NCI-H2227 treated with DMSO at 0.1 percent for 48 hours (cell line): ENCODE results near the gene ACVR2B.

Source experiments
- DNase-seq: peaks from one replicate; lab custom pipeline; 2025; lab: John Stamatoyannopoulos, UW

Gene ACVR2B

GRCh38 chr3:38533285-38533976, 79.7 kb downstream of the ACVR2B start:
- DNase-seq, result no peak

GRCh38 chr3:38534180-38534579, 80.5 kb downstream of the ACVR2B start:
- no peak for DNase-seq

GRCh38 chr3:38534604-38535003, 80.9 kb downstream of the ACVR2B start:
- no peak for DNase-seq

- DNase-seq, result no peak
Observed at GRCh38 chr3:38536671-38537070, 83.0 kb downstream of the ACVR2B start.

- no peak for DNase-seq
Observed at GRCh38 chr3:38538773-38539353, 85.2 kb downstream of the ACVR2B start.

GRCh38 chr3:38541806-38542205, 88.1 kb downstream of the ACVR2B start:
- no peak for DNase-seq
